A673 (cell line): ENCODE data around the gene POMT2. TPM values are rescaled to one million over a fixed set of nuclear protein-coding genes. Genes with fewer than 3 reads are reported as not detected.

Source experiments
- BruUV-seq: library from RNA; stranded (reverse); fragments of 400-500 nt; replicated peaks from 2 replicates; lab custom pipeline; 2021; lab: Mats Ljungman, UMichigan
- CTCF ChIA-PET: fragments of 300-600 bp; sonication (Branson Sonifier 250); formaldehyde crosslinking; loops from one replicate; lab custom pipeline; 2022; ENCODE audit warnings: antibody characterized with exemption; lab: Charles Lee
- POLR2A ChIA-PET: fragments of 300-600 bp; sonication (Branson Sonifier 250); formaldehyde crosslinking; loops from one replicate; lab custom pipeline; 2022; ENCODE audit warnings: antibody characterized with exemption; ENCODE audit not compliant: low non-redundant PET; lab: Charles Lee
- DNase-seq: peaks from one replicate; pipeline ENCODE4 v3.0.0-alpha.2; 2015; ENCODE audit warnings: low spot score
- H3K27ac ChIP-seq: fragments of 200-600 bp; sonication (generic); 2 replicates; pipeline ENCODE4 v1.5.1; 2016; ENCODE audit warnings: mixed run types, low read depth, mild to moderate bottlenecking, mixed read lengths, antibody characterized with exemption, low read length; ENCODE audit not compliant: poor library complexity, severe bottlenecking
- H3K27me3 ChIP-seq: fragments of 200-600 bp; sonication (generic); replicated peaks from 2 replicates; pipeline ENCODE4 v1.6.1; 2017; ENCODE audit warnings: mixed run types, low read depth, mild to moderate bottlenecking, mixed read lengths, antibody characterized with exemption, low read length; ENCODE audit not compliant: insufficient read depth, poor library complexity
- H3K36me3 ChIP-seq: fragments of 200-600 bp; sonication (generic); 2 replicates; pipeline ENCODE4 v1.6.1; 2016; ENCODE audit warnings: mixed run types, mild to moderate bottlenecking, mixed read lengths, antibody characterized with exemption, low read length; ENCODE audit not compliant: insufficient read depth, poor library complexity, severe bottlenecking
- H3K4me1 ChIP-seq: fragments of 200-600 bp; sonication (generic); 2 replicates; pipeline ENCODE4 v1.6.1; 2017; ENCODE audit warnings: mixed run types, mild to moderate bottlenecking, mixed read lengths, antibody characterized with exemption, low read length; ENCODE audit not compliant: insufficient read depth, poor library complexity, severe bottlenecking
- H3K4me3 ChIP-seq: fragments of 200-600 bp; sonication (generic); 2 replicates; pipeline ENCODE4 v1.5.1; 2016; ENCODE audit warnings: low read depth, mixed run types, mild to moderate bottlenecking, mixed read lengths, low read length; ENCODE audit not compliant: poor library complexity, severe bottlenecking
- H3K9me3 ChIP-seq: fragments of 200-600 bp; sonication (generic); 2 replicates; pipeline ENCODE4 v1.6.1; 2016; ENCODE audit warnings: mixed run types, low read depth, mild to moderate bottlenecking, mixed read lengths, antibody characterized with exemption, low read length; ENCODE audit not compliant: poor library complexity, severe bottlenecking
- EZH2 ChIP-seq: fragments of 200-600 bp; sonication (generic); IDR thresholded peaks from 2 replicates; pipeline ENCODE4 v1.6.1; 2017; ENCODE audit warnings: borderline replicate concordance, low read depth, mild to moderate bottlenecking, mixed read lengths, antibody characterized with exemption, low read length; ENCODE audit not compliant: poor library complexity, severe bottlenecking
- intact Hi-C: fragments of 100-400 bp; cut with micrococcal nuclease; formaldehyde crosslinking; loops from one replicate; pipeline ENCODE4 v1.10.0; 2022; ENCODE audit not compliant: unreplicated experiment
- total RNA-seq: library from RNA; stranded (reverse); gene quantifications from 2 replicates; pipeline ENCODE4 v1.2.3, GENCODE V29; 2021
- TF ChIP-seq, protein P1 (sequence below): fragments of 300-800, 200-600 bp; sonication (generic); conservative IDR thresholded peaks from 2 replicates; pipeline ENCODE4 v1.5.1; 2017; ENCODE audit warnings: low read depth, mild to moderate bottlenecking, antibody characterized with exemption, low read length, moderate library complexity, mixed read lengths

Gene POMT2
- total RNA-seq, 1 experiment from 2014 or later = 55.6 TPM

DNA sequence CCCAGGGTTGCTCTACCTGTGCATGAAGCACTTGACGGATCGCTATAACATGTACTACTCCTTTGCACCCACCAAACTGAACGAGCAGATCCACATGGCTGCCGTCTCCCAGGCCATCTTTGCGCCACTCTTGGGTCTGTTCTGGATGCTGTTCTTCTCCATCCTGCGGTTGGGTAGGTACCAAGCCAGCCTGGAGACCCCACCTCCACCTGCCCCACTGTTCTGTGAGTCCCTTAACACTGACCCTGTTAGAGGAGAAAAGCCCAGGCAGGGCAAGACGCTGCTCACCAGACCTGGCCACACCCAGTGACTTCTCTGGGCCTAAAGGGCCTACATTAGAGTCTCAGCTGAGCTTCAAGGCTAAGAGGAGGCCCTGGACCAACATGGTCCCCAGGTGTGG lies 71.4 kb downstream of the POMT2 start:
- no peak overlapping the region for H3K4me3 ChIP-seq
- ChIA-PET CTCF (no interaction called here), POLR2A (no interaction called here)
- no TSS peak for BruUV-seq
- no peak for DNase-seq
- no peak overlapping the region for H3K27ac ChIP-seq
- no peaks in the 10 kb centered on the region for H3K4me1 ChIP-seq
- H3K27me3 ChIP-seq = no peaks in the 10 kb centered on the region
- no peaks in the 10 kb centered on the region for H3K9me3 ChIP-seq
- TF ChIP-seq, protein P1, sequence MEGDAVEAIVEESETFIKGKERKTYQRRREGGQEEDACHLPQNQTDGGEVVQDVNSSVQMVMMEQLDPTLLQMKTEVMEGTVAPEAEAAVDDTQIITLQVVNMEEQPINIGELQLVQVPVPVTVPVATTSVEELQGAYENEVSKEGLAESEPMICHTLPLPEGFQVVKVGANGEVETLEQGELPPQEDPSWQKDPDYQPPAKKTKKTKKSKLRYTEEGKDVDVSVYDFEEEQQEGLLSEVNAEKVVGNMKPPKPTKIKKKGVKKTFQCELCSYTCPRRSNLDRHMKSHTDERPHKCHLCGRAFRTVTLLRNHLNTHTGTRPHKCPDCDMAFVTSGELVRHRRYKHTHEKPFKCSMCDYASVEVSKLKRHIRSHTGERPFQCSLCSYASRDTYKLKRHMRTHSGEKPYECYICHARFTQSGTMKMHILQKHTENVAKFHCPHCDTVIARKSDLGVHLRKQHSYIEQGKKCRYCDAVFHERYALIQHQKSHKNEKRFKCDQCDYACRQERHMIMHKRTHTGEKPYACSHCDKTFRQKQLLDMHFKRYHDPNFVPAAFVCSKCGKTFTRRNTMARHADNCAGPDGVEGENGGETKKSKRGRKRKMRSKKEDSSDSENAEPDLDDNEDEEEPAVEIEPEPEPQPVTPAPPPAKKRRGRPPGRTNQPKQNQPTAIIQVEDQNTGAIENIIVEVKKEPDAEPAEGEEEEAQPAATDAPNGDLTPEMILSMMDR = no peak
- TF ChIP-seq EZH2 = no peak
- intact Hi-C loops = no loop called here
- H3K36me3 ChIP-seq = no peaks in the 10 kb centered on the region

DNA sequence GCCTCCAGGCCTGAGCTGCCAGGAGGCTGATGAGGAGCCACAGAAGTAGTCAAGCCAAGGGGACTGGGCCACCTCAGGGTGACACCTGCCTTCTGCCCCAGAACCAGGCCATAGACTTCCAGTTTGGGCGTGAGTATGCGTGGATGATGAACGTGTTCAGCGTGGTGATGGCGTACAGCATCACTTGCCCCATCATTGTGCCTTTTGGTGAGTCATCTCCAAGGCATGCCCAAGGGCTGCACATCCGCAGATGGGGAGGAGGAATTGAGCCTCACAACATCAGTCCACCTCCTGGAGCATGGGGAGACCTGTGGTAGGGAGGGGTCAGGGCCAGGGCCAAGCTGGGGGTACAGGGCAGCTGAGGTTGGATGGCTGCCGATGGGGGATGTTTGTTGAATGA lies 72.0 kb downstream of the POMT2 start:
- no TSS peak for BruUV-seq
- ChIA-PET CTCF (no interaction called here), POLR2A (no interaction called here)
- Histone ChIP-seq H3K27ac (no peak overlapping the region), H3K9me3 (no peaks in the 10 kb centered on the region), H3K4me3 (no peak overlapping the region), H3K4me1 (no peaks in the 10 kb centered on the region), H3K27me3 (no peaks in the 10 kb centered on the region), H3K36me3 (no peaks in the 10 kb centered on the region)
- TF ChIP-seq, protein P1 = no peak
- TF ChIP-seq EZH2 = no peak
- intact Hi-C loops = no loop called here
- no peak for DNase-seq

DNA sequence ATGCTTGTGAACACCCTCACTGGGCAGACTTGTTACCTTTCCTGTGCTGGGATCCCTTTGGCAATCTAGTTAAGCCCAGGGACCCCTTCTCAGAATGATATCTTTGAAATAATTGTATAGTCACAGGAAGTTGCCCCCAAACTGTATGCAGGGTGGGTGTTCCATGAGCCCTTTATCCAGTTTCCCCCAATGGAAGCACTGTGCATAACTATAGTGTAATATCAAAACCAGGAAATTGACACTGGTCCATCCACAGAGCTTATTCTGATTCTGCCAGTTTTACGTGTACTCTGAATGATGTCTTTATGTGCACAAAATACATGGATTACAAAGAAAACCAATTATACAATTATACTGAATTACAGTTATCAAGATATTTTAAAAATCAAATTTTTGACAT lies 73.9 kb downstream of the POMT2 start:
- H3K36me3 ChIP-seq = no peaks in the 10 kb centered on the region
- H3K4me3 ChIP-seq = no peak overlapping the region
- TF ChIP-seq, protein P1 = no peak
- no peak for TF ChIP-seq EZH2
- intact Hi-C loops = no loop called here
- ChIA-PET POLR2A (no interaction called here), CTCF (no interaction called here)
- H3K9me3 ChIP-seq = no peaks in the 10 kb centered on the region
- H3K27me3 ChIP-seq = no peaks in the 10 kb centered on the region
- no peak overlapping the region for H3K27ac ChIP-seq
- no peak for DNase-seq
- BruUV-seq = no TSS peak
- H3K4me1 ChIP-seq = no peaks in the 10 kb centered on the region
